C4-2B (cell line): Measurements from ENCODE around the gene DNM1.

Source experiments
- ZFX ChIP-seq: fragments of 450-650 bp; IDR thresholded peaks from 2 replicates; pipeline ENCODE4 v1.6.1; 2017
- TF ChIP-seq, protein P1 (sequence below): fragments of 450-650 bp; conservative IDR thresholded peaks from 2 replicates; pipeline ENCODE4 v1.5.1; 2017; ENCODE audit warnings: mild to moderate bottlenecking

DNA sequence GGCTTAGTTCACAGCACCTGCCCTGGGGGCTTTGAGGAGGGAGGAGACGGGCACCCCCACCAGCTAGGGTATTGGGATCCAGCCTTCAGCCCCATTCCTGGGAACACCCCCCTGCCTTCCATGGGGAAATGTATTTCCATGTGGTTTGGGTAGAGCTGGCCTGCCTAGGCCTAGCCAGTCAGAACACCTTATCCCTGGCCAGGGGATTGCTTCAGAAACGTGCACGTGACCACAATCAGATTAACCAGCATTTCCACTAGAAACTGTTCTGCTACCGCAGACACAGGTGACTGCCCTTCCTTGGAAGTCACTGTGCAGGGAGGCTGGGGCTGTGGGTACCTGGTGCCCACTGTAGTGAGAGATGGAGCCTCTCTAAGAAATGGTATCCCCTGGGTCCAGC is 29.1 kb upstream of the DNM1 start:
- TF ChIP-seq, protein P1, sequence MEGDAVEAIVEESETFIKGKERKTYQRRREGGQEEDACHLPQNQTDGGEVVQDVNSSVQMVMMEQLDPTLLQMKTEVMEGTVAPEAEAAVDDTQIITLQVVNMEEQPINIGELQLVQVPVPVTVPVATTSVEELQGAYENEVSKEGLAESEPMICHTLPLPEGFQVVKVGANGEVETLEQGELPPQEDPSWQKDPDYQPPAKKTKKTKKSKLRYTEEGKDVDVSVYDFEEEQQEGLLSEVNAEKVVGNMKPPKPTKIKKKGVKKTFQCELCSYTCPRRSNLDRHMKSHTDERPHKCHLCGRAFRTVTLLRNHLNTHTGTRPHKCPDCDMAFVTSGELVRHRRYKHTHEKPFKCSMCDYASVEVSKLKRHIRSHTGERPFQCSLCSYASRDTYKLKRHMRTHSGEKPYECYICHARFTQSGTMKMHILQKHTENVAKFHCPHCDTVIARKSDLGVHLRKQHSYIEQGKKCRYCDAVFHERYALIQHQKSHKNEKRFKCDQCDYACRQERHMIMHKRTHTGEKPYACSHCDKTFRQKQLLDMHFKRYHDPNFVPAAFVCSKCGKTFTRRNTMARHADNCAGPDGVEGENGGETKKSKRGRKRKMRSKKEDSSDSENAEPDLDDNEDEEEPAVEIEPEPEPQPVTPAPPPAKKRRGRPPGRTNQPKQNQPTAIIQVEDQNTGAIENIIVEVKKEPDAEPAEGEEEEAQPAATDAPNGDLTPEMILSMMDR: no peak
- TF ChIP-seq ZFX: no peak
